PFSK-1 (cell line): ENCODE measurements around the gene SLC19A1.

Experiments used
- POLR2AphosphoS5 ChIP-seq: IDR thresholded peaks from 2 replicates; pipeline ENCODE4 v1.6.1; 2012; ENCODE audit warnings: low read depth, mild to moderate bottlenecking, control low read depth, low read length, moderate library complexity
- SIN3A ChIP-seq: IDR thresholded peaks from 2 replicates; pipeline ENCODE4 v1.6.1; 2012; ENCODE audit warnings: mild to moderate bottlenecking, low read length, moderate library complexity, borderline replicate concordance; ENCODE audit not compliant: insufficient read depth
- TAF1 ChIP-seq: IDR thresholded peaks from 2 replicates; pipeline ENCODE4 v1.6.1; 2012; ENCODE audit warnings: low read length, control low read depth, borderline replicate concordance; ENCODE audit not compliant: insufficient read depth

DNA sequence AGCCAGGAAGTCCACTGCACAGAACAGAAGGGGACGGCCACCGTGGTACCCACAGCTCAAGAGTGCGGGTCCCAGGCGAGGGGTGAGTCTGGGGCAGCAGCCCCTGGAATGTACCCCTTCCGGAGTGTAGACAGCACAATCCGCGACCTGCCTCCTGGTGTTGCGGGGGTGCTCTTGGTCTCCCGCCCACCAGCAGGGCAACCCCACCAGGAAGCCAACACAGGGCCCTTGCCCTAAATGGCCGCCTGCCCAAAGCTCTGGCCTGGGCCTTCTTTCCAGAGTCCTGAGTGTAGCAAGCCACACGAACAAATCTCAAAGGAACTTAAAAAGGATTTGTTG, 1.1 kb upstream of the SLC19A1 start:
- TF ChIP-seq TAF1, result no peak
- no peak for TF ChIP-seq POLR2AphosphoS5
- no peak for TF ChIP-seq SIN3A
